HG02798 (cell line): ENCODE data around the gene ZNF557.

Experiments used
- ATAC-seq: cut with Tn5 transposase; IDR thresholded peaks from one replicate; pipeline ENCODE4 v1.9.1; 2021; ENCODE audit warnings: mild to moderate bottlenecking; ENCODE audit not compliant: unreplicated experiment, poor library complexity

The ZNF557 gene

DNA sequence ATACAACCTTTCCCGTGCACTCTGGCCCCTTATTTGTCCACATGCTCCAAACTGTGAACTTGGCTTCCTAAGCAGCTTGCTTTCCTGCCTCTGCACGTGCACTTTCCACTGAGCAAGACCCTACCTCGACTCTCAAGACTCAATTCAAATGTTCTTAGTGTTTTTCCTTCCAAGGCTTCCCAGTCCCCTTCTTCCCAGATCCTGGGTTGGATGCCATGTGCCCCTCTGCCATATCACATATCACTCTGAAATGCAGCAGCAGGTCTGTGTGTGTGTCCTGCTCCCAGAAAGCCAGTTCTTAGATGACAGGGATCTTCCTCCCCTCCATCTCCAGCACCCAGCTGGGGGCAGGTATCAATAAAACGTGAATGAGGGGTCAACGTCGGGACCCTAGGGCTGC, 3.0 kb downstream of the ZNF557 start:
- no peak for ATAC-seq

GRCh38 chr19:7074705-7075282, 5.3 kb downstream of the ZNF557 start:
- no peak for ATAC-seq

DNA sequence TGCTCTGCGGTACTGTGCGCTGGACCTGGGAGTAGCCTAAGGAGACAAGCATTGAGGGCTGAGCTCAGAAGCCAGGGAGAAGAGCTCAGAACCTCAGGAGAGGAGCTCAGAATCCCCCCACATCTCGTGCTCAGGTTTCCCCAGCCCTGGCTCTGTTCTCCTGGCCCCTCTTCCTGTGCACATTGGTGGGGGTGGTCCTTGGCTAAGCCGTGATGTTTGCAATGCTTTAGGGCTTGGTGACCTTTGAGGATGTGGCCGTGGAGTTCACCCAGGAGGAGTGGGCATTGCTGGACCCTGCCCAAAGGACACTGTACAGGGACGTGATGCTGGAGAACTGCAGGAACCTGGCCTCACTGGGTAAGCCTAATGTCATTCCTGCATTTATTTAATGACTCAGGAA, 6.6 kb downstream of the ZNF557 start:
- ATAC-seq: no peak

DNA sequence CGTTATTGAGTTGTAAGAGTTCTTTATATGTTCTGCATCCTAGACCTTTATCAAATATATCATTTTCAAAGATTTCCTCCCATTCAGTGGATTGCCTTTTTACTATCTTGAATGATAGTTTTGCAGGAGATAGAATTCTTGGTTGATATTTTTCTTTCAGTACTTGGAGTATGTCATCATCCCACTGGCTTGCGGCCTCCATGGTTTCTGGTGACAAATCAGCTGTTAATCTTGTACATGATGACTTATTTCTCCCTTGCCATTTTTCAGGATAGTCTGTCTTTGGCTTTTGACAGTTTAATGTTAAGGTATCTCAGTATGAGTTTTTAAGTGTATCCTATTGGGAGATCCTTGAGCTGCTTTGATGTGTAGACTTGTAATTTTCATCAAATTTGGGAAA, 8.5 kb downstream of the ZNF557 start:
- ATAC-seq: no peak

GRCh38 chr19:7083076-7083956, 13.8 kb downstream of the ZNF557 start:
- ATAC-seq: no peak

DNA sequence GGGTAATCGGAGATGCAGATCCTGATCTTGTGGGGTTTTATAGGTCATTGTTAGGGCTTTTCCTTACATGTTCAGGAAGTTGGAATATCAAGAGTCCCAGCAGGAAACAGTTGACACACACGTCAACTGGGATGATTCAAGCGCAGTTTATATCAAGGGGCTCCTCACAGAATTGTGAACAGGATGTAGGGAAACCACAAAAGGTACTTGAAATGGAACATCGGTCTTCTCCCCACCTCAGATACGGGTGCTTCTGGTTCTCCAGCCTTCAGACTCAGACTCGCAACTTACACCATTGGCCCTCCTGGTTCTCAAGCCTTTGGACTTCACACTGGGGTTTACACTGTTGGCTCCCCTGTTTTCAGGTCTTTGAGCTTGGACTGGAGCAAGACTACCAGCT, 19.5 kb downstream of the ZNF557 start:
- ATAC-seq: no peak

GRCh38 chr19:7098096-7098495, 28.6 kb downstream of the ZNF557 start:
- ATAC-seq: no peak

GRCh38 chr19:7098701-7099596, 29.4 kb downstream of the ZNF557 start:
- ATAC-seq: peak; percentile 91

DNA sequence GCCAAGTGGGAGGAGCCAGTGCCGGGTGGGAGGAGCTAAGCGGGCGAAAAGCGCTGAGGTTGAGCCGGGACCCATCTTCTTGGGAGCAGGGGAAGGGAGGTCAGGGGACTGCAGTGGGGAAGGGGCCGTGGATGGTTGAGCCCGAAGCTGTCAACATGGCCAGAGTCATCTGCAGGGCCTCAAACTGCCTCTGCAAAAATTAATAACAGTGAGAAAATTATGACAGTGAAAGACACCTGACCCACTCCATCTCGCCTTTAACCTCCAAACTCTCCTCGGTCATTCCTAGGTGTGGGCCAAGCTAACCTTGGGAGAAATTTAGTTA, 30.1 kb downstream of the ZNF557 start:
- ATAC-seq: no peak

- no peak for ATAC-seq
These were observed 32.2 kb downstream of the ZNF557 start for GRCh38 chr19:7101498-7102253.

- ATAC-seq: no peak
These were observed 35.4 kb downstream of the ZNF557 start for GRCh38 chr19:7104747-7105447.

- ATAC-seq: no peak
These were observed 37.5 kb downstream of the ZNF557 start for GRCh38 chr19:7106711-7107657.

DNA sequence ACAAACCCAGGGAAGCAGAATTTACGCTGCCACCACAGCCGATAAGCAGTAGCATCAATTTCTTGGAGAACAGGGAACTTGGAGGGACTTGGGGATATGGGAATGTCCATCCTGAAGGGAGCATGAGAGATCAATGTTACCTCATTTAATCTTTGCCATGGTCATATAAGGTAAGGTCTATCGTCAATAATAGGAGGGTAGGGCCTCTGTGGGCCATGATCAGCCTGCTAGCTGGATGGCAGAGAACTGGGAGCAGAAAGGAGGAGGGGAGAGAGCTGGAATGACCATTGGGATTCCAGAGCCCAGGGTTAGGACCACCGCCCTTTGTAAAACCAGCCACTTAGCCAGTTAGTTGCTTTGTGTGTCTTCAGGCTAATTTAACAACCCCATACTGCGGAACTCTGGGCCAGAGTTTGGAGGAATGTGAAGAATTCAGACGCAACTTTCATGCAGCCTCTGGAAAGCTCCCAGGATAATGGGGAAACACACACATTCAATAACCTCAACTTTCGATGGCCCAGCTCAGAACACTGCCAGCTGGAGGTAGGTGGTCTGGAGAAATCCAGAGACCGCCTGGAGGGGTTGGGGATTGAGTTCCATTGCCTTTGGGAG, 40.3 kb downstream of the ZNF557 start:
- ATAC-seq: no peak

GRCh38 chr19:7112675-7113074, 43.2 kb downstream of the ZNF557 start:
- ATAC-seq: no peak

GRCh38 chr19:7113233-7113632, 43.7 kb downstream of the ZNF557 start:
- no peak for ATAC-seq

- no peak for ATAC-seq
These were observed 46.2 kb downstream of the ZNF557 start for GRCh38 chr19:7115721-7116120.

- no peak for ATAC-seq
These were observed 47.7 kb downstream of the ZNF557 start for GRCh38 chr19:7117248-7117647.

DNA sequence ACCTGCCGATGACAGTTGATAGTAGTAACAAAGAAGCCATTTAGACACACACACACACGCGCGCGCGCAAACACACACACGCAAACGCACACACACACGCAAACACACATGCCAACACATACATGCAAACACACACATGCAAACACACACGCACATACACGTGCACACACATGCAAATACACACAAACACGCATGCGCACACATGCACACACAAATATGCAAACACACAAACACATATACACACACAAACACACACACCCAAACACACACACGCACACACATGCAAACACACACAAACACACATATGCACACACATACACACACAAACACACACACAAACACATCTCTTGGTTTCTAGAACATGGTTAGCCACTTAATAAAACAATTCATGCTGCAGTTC, 50.1 kb downstream of the ZNF557 start:
- ATAC-seq: no peak
